Liver (tissue), 9 donors: Measurements from ENCODE around the gene AHNAK2. TPM values are rescaled to one million over a fixed set of nuclear protein-coding genes. Genes with fewer than 3 reads are reported as not detected.

Source experiments
- DNase-seq: peaks from one replicate; pipeline ENCODE4 v3.0.0-alpha.2; 2017; ENCODE audit warnings: low spot score
- H3K27ac ChIP-seq, 2 donors: one replicate each; pipeline ENCODE4 v1.7.0; 2013; ENCODE audit warnings: inconsistent platforms in 2 of 2, low read length in 2 of 2, control low read depth in 1 of 2, low read depth in 1 of 2, mild to moderate bottlenecking in 1 of 2
- H3K27me3 ChIP-seq, 4 donors: one replicate each; pipeline versions ENCODE4 v1.6.1 to v1.7.0; 2013; ENCODE audit warnings: low read length in 3 of 4, inconsistent platforms in 1 of 4, mild to moderate bottlenecking in 1 of 4, moderate library complexity in 1 of 4; ENCODE audit not compliant: control insufficient read depth in 4 of 4, insufficient read depth in 4 of 4
- H3K36me3 ChIP-seq, 4 donors: one replicate each; pipeline versions ENCODE4 v1.6.1 to v1.7.0; 2013; ENCODE audit warnings: low read length in 3 of 4, mild to moderate bottlenecking in 3 of 4, low read depth in 1 of 4, moderate library complexity in 1 of 4; ENCODE audit not compliant: control insufficient read depth in 4 of 4, insufficient read depth in 3 of 4
- H3K4me1 ChIP-seq, 4 donors: one replicate each; pipeline versions ENCODE4 v1.6.1 to v1.7.0; 2013; ENCODE audit warnings: low read length in 3 of 4, mild to moderate bottlenecking in 3 of 4, moderate library complexity in 1 of 4; ENCODE audit not compliant: control insufficient read depth in 4 of 4, insufficient read depth in 4 of 4
- H3K4me3 ChIP-seq, 3 donors: one replicate each; pipeline versions ENCODE4 v1.6.1 to v1.7.0; 2013; ENCODE audit warnings: low read length in 3 of 3, control low read depth in 1 of 3, low read depth in 1 of 3, mild to moderate bottlenecking in 1 of 3
- H3K9ac ChIP-seq, 2 donors: one replicate each; pipeline ENCODE4 v1.7.0; 2013; ENCODE audit warnings: low read length in 2 of 2, mild to moderate bottlenecking in 2 of 2, moderate library complexity in 2 of 2, control low read depth in 1 of 2, low read depth in 1 of 2
- H3K9me3 ChIP-seq, 4 donors: one replicate each; pipeline versions ENCODE4 v1.6.1 to v1.7.0; 2013; ENCODE audit warnings: low read length in 3 of 4; ENCODE audit not compliant: control insufficient read depth in 4 of 4
- ATF3 ChIP-seq: IDR thresholded peaks from 2 replicates; pipeline ENCODE4 v1.6.1; 2016; ENCODE audit warnings: antibody characterized with exemption
- CTCF ChIP-seq: fragments of 150-350 bp; IDR thresholded peaks from 2 replicates; pipeline ENCODE4 v1.5.1; 2017; ENCODE audit warnings: improper control_type of control experiment, low read depth, low read length; ENCODE audit not compliant: missing input control
- EGR1 ChIP-seq, 2 donors: IDR thresholded peaks; 2 replicates each; pipeline ENCODE4 v1.6.1; 2016 to 2018; ENCODE audit warnings: antibody characterized with exemption in 2 of 2, low read depth in 2 of 2
- FOXA1 ChIP-seq: IDR thresholded peaks from 2 replicates; pipeline ENCODE4 v1.6.1; 2016; ENCODE audit warnings: antibody characterized with exemption
- GABPA ChIP-seq, 2 donors: IDR thresholded peaks in 1 of 2; conservative IDR thresholded peaks in 1 of 2; 2 replicates each; pipeline ENCODE4 v1.6.1; 2016; ENCODE audit warnings: antibody characterized with exemption in 2 of 2, mild to moderate bottlenecking in 1 of 2, moderate library complexity in 1 of 2
- HNF4G ChIP-seq: IDR thresholded peaks from 2 replicates; pipeline ENCODE4 v1.6.1; 2016; ENCODE audit warnings: antibody characterized with exemption
- JUND ChIP-seq, 2 donors: IDR thresholded peaks; 2 replicates each; pipeline ENCODE4 v1.6.1; 2016; ENCODE audit warnings: antibody characterized with exemption in 2 of 2
- MAX ChIP-seq: IDR thresholded peaks from 2 replicates; pipeline ENCODE4 v1.6.1; 2016; ENCODE audit warnings: antibody characterized with exemption
- NR2F2 ChIP-seq: IDR thresholded peaks from 2 replicates; pipeline ENCODE4 v1.6.1; 2016; ENCODE audit warnings: antibody characterized with exemption
- RAD21 ChIP-seq, 2 donors: IDR thresholded peaks; 2 replicates each; pipeline ENCODE4 v1.6.1; 2016; ENCODE audit warnings: antibody characterized with exemption in 2 of 2, mild to moderate bottlenecking in 2 of 2
- REST ChIP-seq: IDR thresholded peaks from 2 replicates; pipeline ENCODE4 v1.6.1; 2016; ENCODE audit warnings: antibody characterized with exemption, mild to moderate bottlenecking
- RXRA ChIP-seq, 2 donors: IDR thresholded peaks; 2 replicates each; pipeline ENCODE4 v1.6.1; 2017 to 2018; ENCODE audit warnings: antibody characterized with exemption in 2 of 2, mild to moderate bottlenecking in 1 of 2
- SP1 ChIP-seq: IDR thresholded peaks from 2 replicates; pipeline ENCODE4 v1.6.1; 2018; ENCODE audit warnings: antibody characterized with exemption, mild to moderate bottlenecking
- TAF1 ChIP-seq: conservative IDR thresholded peaks from 2 replicates; pipeline ENCODE4 v1.6.1; 2016; ENCODE audit warnings: antibody characterized with exemption, mild to moderate bottlenecking
- ZBTB33 ChIP-seq: IDR thresholded peaks from 2 replicates; pipeline ENCODE4 v1.6.1; 2016; ENCODE audit warnings: antibody characterized with exemption
- WGBS: extraction: QIAGEN DNeasy Blood & Tissue Kit; methylation state at CpG from one replicate; pipeline ENCODE4 v1.1.7; 2013; 5-methylcytosine and 5-hydroxymethylcytosine counted together
- polyA plus RNA-seq, 2 donors: library from polyadenylated mRNA; stranded (reverse) in 1 of 2; unstranded in 1 of 2; fragments of 200-250 nt in 1 of 2; fragments of >200 nt in 1 of 2; fragmentation: Nextera tagmentation in 1 of 2; extraction: Ambion mirVana in 1 of 2; gene quantifications; one replicate each; pipeline versions ENCODE4 v1.2.1 to v1.2.3, GENCODE V29; 2013 to 2015
- total RNA-seq, 2 donors: library from RNA; depleted of rRNA; stranded (reverse); fragments of >200 nt; gene quantifications; one replicate each; pipeline ENCODE4 v1.2.3, GENCODE V29; 2014
- donor health status: healthy.
- donor health status: healthy.
- donor health status: healthy.
- donor health status: healthy.
- donor health status: healthy.

The AHNAK2 gene
- total and polyA plus RNA-seq, 4 donors: 0.05 to 2.6 (median 1.2) TPM

- no peak overlapping the region for H3K27ac ChIP-seq
- no peak overlapping the region for H3K9ac ChIP-seq
- H3K27me3 ChIP-seq: peaks cover 0 to 3% (median 0%) of the 10 kb centered on the region in 4 donors
- H3K4me3 ChIP-seq: no peak overlapping the region
- peaks cover 0 to 4% (median 0%) of the 10 kb centered on the region in 4 donors for H3K9me3 ChIP-seq
- WGBS: 67% methylated on average over 8 of the region's 8 CpGs
- no peak for DNase-seq
- TF ChIP-seq FOXA1 (no peak), EGR1 (IDR thresholded peaks at IDR 0.05; ENCODE audit: low read depth in 2 of 2) (no peak), GABPA (IDR thresholded peaks at IDR 0.05 in 1 of 2, conservative IDR thresholded peaks at IDR 0.05 in 1 of 2) (no peak), JUND (IDR thresholded peaks at IDR 0.05) (no peak), ZBTB33 (no peak), CTCF (no peak), RXRA (IDR thresholded peaks at IDR 0.05) (no peak), MAX (no peak), SP1 (no peak), RAD21 (IDR thresholded peaks at IDR 0.05) (no peak), ATF3 (no peak), REST (no peak), NR2F2 (no peak)
- H3K4me1 ChIP-seq: peaks cover 0 to 2% (median under 1%) of the 10 kb centered on the region in 4 donors
- H3K36me3 ChIP-seq: no peaks in the 10 kb centered on the region
These were observed 50.3 kb downstream of the AHNAK2 start for GRCh38 chr14:104927901-104928300.

GRCh38 chr14:104927432-104927816 lies 50.8 kb downstream of the AHNAK2 start:
- WGBS: 63% methylated on average over 10 of the region's 10 CpGs
- H3K36me3 ChIP-seq: no peaks in the 10 kb centered on the region

More at GRCh38 chr14:104927432-104927816, 50.8 kb downstream of the AHNAK2 start:
- H3K27me3 ChIP-seq: peaks cover 0 to 2% (median 0%) of the 10 kb centered on the region in 4 donors
- H3K4me3 ChIP-seq: no peak overlapping the region
- no peaks in the 10 kb centered on the region for H3K4me1 ChIP-seq
- peaks cover 0 to 4% (median 0%) of the 10 kb centered on the region in 4 donors for H3K9me3 ChIP-seq
- DNase-seq: no peak
- TF ChIP-seq FOXA1 (no peak), HNF4G (no peak), MAX (no peak), TAF1 (no peak), GABPA (IDR thresholded peaks at IDR 0.05 in 1 of 2, conservative IDR thresholded peaks at IDR 0.05 in 1 of 2) (no peak), RXRA (IDR thresholded peaks at IDR 0.05) (no peak), NR2F2 (no peak), EGR1 (IDR thresholded peaks at IDR 0.05; ENCODE audit: low read depth in 2 of 2) (no peak), SP1 (no peak)
- no peak overlapping the region for H3K9ac ChIP-seq
- H3K27ac ChIP-seq: no peak overlapping the region
